ENCODE results near the gene TMEM45B.
"Not testable (repeated sequence)": the region's sequence is repeated elsewhere in the genome, so short reads cannot be mapped to it uniquely, and the experiment has no call there.

TMEM45B gene

GRCh38 chr11:129804012-129804411 lies 11.6 kb upstream of the TMEM45B start:
- Histone ChIP-seq H3K27ac (ENCODE audit: low read depth in 2 of 2, low read length in 2 of 2) (no peak overlapping the region), H3K27me3 (ENCODE audit: control insufficient read depth in 2 of 2, insufficient read depth in 2 of 2, low read length in 2 of 2) (no peaks in the 10 kb centered on the region), H3K9me3 (ENCODE audit: control insufficient read depth in 2 of 2, low read length in 2 of 2) (no peaks in the 10 kb centered on the region), H3K36me3 (ENCODE audit: control insufficient read depth in 2 of 2, insufficient read depth in 2 of 2, low read length in 2 of 2) (no peaks in the 10 kb centered on the region), H3K4me3 (ENCODE audit: low read length in 2 of 2) (no peak overlapping the region), H3K9ac (ENCODE audit: low read depth in 1 of 2, low read length in 2 of 2) (no peak overlapping the region), H3K4me1 (ENCODE audit: control insufficient read depth in 2 of 2, insufficient read depth in 2 of 2, low read length in 2 of 2) (peaks cover 7% of the 10 kb centered on the region in 2 donors)

DNA sequence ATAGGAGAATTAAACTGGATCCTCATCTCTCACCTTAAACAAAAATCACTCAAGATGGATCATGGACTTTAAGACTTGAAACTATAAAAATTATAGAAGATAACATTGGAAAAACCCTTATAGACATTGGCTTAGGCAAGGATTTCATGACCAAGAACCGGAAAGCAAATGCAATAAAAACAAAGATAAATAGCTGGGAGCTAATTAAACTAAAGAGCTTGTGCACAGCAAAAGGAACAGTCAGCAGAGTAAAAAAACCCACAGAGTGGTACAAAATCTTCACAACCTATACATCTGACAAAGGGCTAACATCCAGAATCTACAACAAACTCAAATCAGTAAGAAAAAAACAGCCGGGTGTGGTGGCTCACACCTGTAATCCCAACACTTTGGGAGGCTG lies 7.4 kb upstream of the TMEM45B start:
- H3K9me3 ChIP-seq (ENCODE audit: control insufficient read depth in 2 of 2, low read length in 2 of 2); H3K36me3 ChIP-seq (ENCODE audit: control insufficient read depth in 2 of 2, insufficient read depth in 2 of 2, low read length in 2 of 2); H3K27me3 ChIP-seq (ENCODE audit: control insufficient read depth in 2 of 2, insufficient read depth in 2 of 2, low read length in 2 of 2); H3K9ac ChIP-seq (ENCODE audit: low read depth in 1 of 2, low read length in 2 of 2); H3K4me1 ChIP-seq (ENCODE audit: control insufficient read depth in 2 of 2, insufficient read depth in 2 of 2, low read length in 2 of 2); H3K4me3 ChIP-seq (ENCODE audit: low read length in 2 of 2); H3K27ac ChIP-seq (ENCODE audit: low read depth in 2 of 2, low read length in 2 of 2): not testable (repeated sequence)

GRCh38 chr11:129813231-129813791 lies 2.3 kb upstream of the TMEM45B start:
- Histone ChIP-seq H3K36me3 (ENCODE audit: control insufficient read depth in 2 of 2, insufficient read depth in 2 of 2, low read length in 2 of 2) (no peaks in the 10 kb centered on the region), H3K9me3 (ENCODE audit: control insufficient read depth in 2 of 2, low read length in 2 of 2) (no peaks in the 10 kb centered on the region), H3K4me1 (ENCODE audit: control insufficient read depth in 2 of 2, insufficient read depth in 2 of 2, low read length in 2 of 2) (peaks cover 11 to 19% of the 10 kb centered on the region in 2 donors), H3K27ac (ENCODE audit: low read depth in 2 of 2, low read length in 2 of 2) (no peak overlapping the region), H3K4me3 (ENCODE audit: low read length in 2 of 2) (no peak overlapping the region), H3K9ac (ENCODE audit: low read depth in 1 of 2, low read length in 2 of 2) (no peak overlapping the region), H3K27me3 (ENCODE audit: control insufficient read depth in 2 of 2, insufficient read depth in 2 of 2, low read length in 2 of 2) (no peaks in the 10 kb centered on the region)

DNA sequence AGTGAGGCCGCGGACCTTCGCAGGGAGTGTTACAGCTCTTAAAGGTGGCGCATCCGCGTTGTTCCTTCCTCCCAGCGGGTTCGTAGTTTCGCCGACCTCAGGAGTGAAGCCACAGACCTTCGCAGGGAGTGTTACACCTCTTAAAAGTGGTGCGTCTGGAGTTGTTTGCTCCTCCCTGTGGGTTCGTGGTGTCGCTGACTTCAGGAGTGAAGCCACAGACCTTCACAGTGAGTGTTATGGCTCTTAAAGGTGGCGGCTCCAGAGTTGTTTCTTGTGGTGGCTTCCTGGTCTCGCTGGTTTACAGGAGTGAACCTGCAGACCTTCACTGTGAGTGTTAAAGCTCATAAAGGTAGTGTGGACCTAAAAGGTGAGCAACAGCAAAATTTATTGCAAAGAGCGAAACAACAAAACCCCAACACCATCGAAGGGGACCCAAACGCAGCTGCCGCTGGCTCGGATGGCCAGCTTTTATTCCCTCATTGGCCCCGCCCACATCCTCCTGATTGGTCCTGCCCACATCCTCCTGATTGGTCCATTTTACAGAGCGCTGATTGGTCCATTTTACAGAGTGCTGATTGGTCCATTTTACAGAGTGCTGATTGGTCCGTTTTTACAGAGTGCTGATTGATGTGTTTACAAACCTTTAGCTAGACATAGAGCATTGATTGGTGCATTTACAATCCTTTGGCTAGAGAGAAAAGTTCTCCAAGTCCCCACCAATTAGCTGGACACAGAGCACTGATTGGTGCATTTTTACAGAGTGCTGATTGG lies 1.2 kb upstream of the TMEM45B start:
- Histone ChIP-seq H3K9ac (ENCODE audit: low read depth in 1 of 2, low read length in 2 of 2) (no peak overlapping the region), H3K9me3 (ENCODE audit: control insufficient read depth in 2 of 2, low read length in 2 of 2) (no peaks in the 10 kb centered on the region), H3K36me3 (ENCODE audit: control insufficient read depth in 2 of 2, insufficient read depth in 2 of 2, low read length in 2 of 2) (no peaks in the 10 kb centered on the region), H3K27ac (ENCODE audit: low read depth in 2 of 2, low read length in 2 of 2) (no peak overlapping the region), H3K4me1 (ENCODE audit: control insufficient read depth in 2 of 2, insufficient read depth in 2 of 2, low read length in 2 of 2) (peaks cover 15 to 19% of the 10 kb centered on the region in 2 donors), H3K27me3 (ENCODE audit: control insufficient read depth in 2 of 2, insufficient read depth in 2 of 2, low read length in 2 of 2) (no peaks in the 10 kb centered on the region), H3K4me3 (ENCODE audit: low read length in 2 of 2) (no peak overlapping the region)

GRCh38 chr11:129817534-129818051 lies 1.9 kb downstream of the TMEM45B start:
- Histone ChIP-seq H3K4me1 (ENCODE audit: control insufficient read depth in 2 of 2, insufficient read depth in 2 of 2, low read length in 2 of 2) (peaks cover 15 to 19% of the 10 kb centered on the region in 2 donors), H3K4me3 (ENCODE audit: low read length in 2 of 2) (peak overlapping the region; percentile 58 to 77), H3K27ac (ENCODE audit: low read depth in 2 of 2, low read length in 2 of 2) (peak overlapping the region; percentile 93), H3K9ac (ENCODE audit: low read depth in 1 of 2, low read length in 2 of 2) (peak overlapping the region in 1 of 2 donors; percentile 33), H3K9me3 (ENCODE audit: control insufficient read depth in 2 of 2, low read length in 2 of 2) (no peaks in the 10 kb centered on the region), H3K36me3 (ENCODE audit: control insufficient read depth in 2 of 2, insufficient read depth in 2 of 2, low read length in 2 of 2) (peaks cover 0 to 4% of the 10 kb centered on the region in 2 donors), H3K27me3 (ENCODE audit: control insufficient read depth in 2 of 2, insufficient read depth in 2 of 2, low read length in 2 of 2) (no peaks in the 10 kb centered on the region)

DNA sequence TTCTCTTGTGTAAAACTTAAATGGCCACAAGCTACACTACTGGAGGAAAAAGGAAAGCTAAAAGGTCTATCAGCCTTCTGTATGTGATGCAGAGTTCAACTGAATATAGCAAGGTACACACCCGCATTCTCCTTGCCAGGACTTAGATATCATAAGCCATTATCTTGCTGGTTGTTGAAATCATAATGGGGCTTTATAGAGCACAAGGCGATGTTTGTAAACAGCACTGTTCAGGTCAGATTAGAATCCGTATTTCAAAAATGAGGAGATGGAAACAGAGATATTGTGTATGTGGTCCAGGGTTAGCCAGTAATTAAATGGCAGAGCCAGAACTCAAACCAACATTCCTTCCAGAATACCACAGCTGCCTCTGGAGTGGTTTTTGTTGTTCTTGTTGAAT lies 2.6 kb downstream of the TMEM45B start:
- H3K36me3 ChIP-seq (ENCODE audit: control insufficient read depth in 2 of 2, insufficient read depth in 2 of 2, low read length in 2 of 2); H3K27me3 ChIP-seq (ENCODE audit: control insufficient read depth in 2 of 2, insufficient read depth in 2 of 2, low read length in 2 of 2); H3K9me3 ChIP-seq (ENCODE audit: control insufficient read depth in 2 of 2, low read length in 2 of 2): not testable (repeated sequence)
- Histone ChIP-seq H3K9ac (ENCODE audit: low read depth in 1 of 2, low read length in 2 of 2) (peak overlapping the region in 1 of 2 donors; percentile 48), H3K4me3 (ENCODE audit: low read length in 2 of 2) (peak overlapping the region; percentile 6 to 55), H3K4me1 (ENCODE audit: control insufficient read depth in 2 of 2, insufficient read depth in 2 of 2, low read length in 2 of 2) (peaks cover 14 to 17% of the 10 kb centered on the region in 2 donors), H3K27ac (ENCODE audit: low read depth in 2 of 2, low read length in 2 of 2) (peak overlapping the region; percentile 83 to 93)

GRCh38 chr11:129819237-129819636 lies 3.6 kb downstream of the TMEM45B start:
- peaks cover 11 to 12% of the 10 kb centered on the region in 2 donors for H3K4me1 ChIP-seq (ENCODE audit: control insufficient read depth in 2 of 2, insufficient read depth in 2 of 2, low read length in 2 of 2)
- H3K36me3 ChIP-seq (ENCODE audit: control insufficient read depth in 2 of 2, insufficient read depth in 2 of 2, low read length in 2 of 2) = peaks cover 0 to 4% of the 10 kb centered on the region in 2 donors
- H3K9ac ChIP-seq (ENCODE audit: low read depth in 1 of 2, low read length in 2 of 2) = no peak overlapping the region
- no peaks in the 10 kb centered on the region for H3K9me3 ChIP-seq (ENCODE audit: control insufficient read depth in 2 of 2, low read length in 2 of 2)
- peak overlapping the region; percentile 6 to 54 for H3K4me3 ChIP-seq (ENCODE audit: low read length in 2 of 2)
- peak overlapping the region in 1 of 2 donors; percentile 83 for H3K27ac ChIP-seq (ENCODE audit: low read depth in 2 of 2, low read length in 2 of 2)
- no peaks in the 10 kb centered on the region for H3K27me3 ChIP-seq (ENCODE audit: control insufficient read depth in 2 of 2, insufficient read depth in 2 of 2, low read length in 2 of 2)

DNA sequence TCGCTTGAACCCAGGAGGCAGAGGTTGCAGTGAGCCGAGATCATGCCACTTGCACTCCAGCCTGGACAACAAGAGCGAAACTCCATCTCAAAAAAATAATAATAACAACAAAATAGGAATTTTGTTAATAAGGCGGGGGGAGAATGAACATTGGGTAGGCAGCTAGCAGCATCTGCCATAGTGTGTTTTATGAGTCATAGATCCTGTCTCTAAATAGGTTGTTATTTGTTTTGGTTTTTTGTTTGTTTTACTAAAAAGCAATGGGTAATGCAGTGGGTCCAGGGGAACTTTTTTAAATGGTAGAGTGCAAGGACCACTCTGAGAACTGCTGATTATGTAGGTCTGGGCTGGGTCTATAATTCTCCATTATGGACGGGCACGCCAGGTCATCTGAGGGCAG lies 4.6 kb downstream of the TMEM45B start:
- not testable (repeated sequence) for H3K4me3 ChIP-seq (ENCODE audit: low read length in 2 of 2); H3K9ac ChIP-seq (ENCODE audit: low read depth in 1 of 2, low read length in 2 of 2); H3K36me3 ChIP-seq (ENCODE audit: control insufficient read depth in 2 of 2, insufficient read depth in 2 of 2, low read length in 2 of 2); H3K27me3 ChIP-seq (ENCODE audit: control insufficient read depth in 2 of 2, insufficient read depth in 2 of 2, low read length in 2 of 2); H3K27ac ChIP-seq (ENCODE audit: low read depth in 2 of 2, low read length in 2 of 2); H3K9me3 ChIP-seq (ENCODE audit: control insufficient read depth in 2 of 2, low read length in 2 of 2)
- H3K4me1 ChIP-seq (ENCODE audit: control insufficient read depth in 2 of 2, insufficient read depth in 2 of 2, low read length in 2 of 2) = peaks cover 10 to 13% of the 10 kb centered on the region in 2 donors

GRCh38 chr11:129823281-129823680 lies 7.6 kb downstream of the TMEM45B start:
- Histone ChIP-seq H3K4me1 (ENCODE audit: control insufficient read depth in 2 of 2, insufficient read depth in 2 of 2, low read length in 2 of 2) (peaks cover 5 to 10% of the 10 kb centered on the region in 2 donors), H3K36me3 (ENCODE audit: control insufficient read depth in 2 of 2, insufficient read depth in 2 of 2, low read length in 2 of 2) (peaks cover 5 to 14% of the 10 kb centered on the region in 2 donors)
- H3K27ac ChIP-seq (ENCODE audit: low read depth in 2 of 2, low read length in 2 of 2); H3K9ac ChIP-seq (ENCODE audit: low read depth in 1 of 2, low read length in 2 of 2); H3K27me3 ChIP-seq (ENCODE audit: control insufficient read depth in 2 of 2, insufficient read depth in 2 of 2, low read length in 2 of 2); H3K9me3 ChIP-seq (ENCODE audit: control insufficient read depth in 2 of 2, low read length in 2 of 2); H3K4me3 ChIP-seq (ENCODE audit: low read length in 2 of 2): not testable (repeated sequence)

GRCh38 chr11:129823799-129824198 lies 8.2 kb downstream of the TMEM45B start:
- not testable (repeated sequence) for H3K27ac ChIP-seq (ENCODE audit: low read depth in 2 of 2, low read length in 2 of 2); H3K27me3 ChIP-seq (ENCODE audit: control insufficient read depth in 2 of 2, insufficient read depth in 2 of 2, low read length in 2 of 2); H3K9ac ChIP-seq (ENCODE audit: low read depth in 1 of 2, low read length in 2 of 2); H3K4me3 ChIP-seq (ENCODE audit: low read length in 2 of 2); H3K9me3 ChIP-seq (ENCODE audit: control insufficient read depth in 2 of 2, low read length in 2 of 2)
- Histone ChIP-seq H3K36me3 (ENCODE audit: control insufficient read depth in 2 of 2, insufficient read depth in 2 of 2, low read length in 2 of 2) (peaks cover 5 to 16% of the 10 kb centered on the region in 2 donors), H3K4me1 (ENCODE audit: control insufficient read depth in 2 of 2, insufficient read depth in 2 of 2, low read length in 2 of 2) (peaks cover 4 to 15% of the 10 kb centered on the region in 2 donors)

Data from mucosa of rectum (tissue), 2 donors.